OCI-LY7 (cell line): ENCODE data around the gene ZBTB47. TPM values are rescaled to one million over a fixed set of nuclear protein-coding genes. Genes with fewer than 3 reads are reported as not detected.

Experiments used
- BruUV-seq: library from RNA; stranded (reverse); fragments of 400-500 nt; replicated peaks from 2 replicates; lab custom pipeline; 2021; lab: Mats Ljungman, UMichigan
- CTCF ChIA-PET: fragments of 300-600 bp; sonication (Branson Sonifier 250); formaldehyde crosslinking; loops from one replicate; lab custom pipeline; 2022; ENCODE audit warnings: antibody characterized with exemption; ENCODE audit not compliant: unreplicated experiment; lab: Charles Lee
- POLR2A ChIA-PET: fragments of 300-600 bp; sonication (Branson Sonifier 250); formaldehyde crosslinking; loops from one replicate; lab custom pipeline; 2022; ENCODE audit warnings: antibody characterized with exemption; lab: Charles Lee
- DNase-seq: peaks from one replicate; pipeline ENCODE4 v3.0.0-alpha.2; 2015; ENCODE audit warnings: low spot score
- H2AFZ ChIP-seq: fragments of 200-600 bp; sonication (generic), shearing (Covaris generic); 2 replicates; pipeline ENCODE4 v1.6.1; 2014; ENCODE audit warnings: mild to moderate bottlenecking, antibody characterized with exemption, low read length, moderate library complexity
- H3K27ac ChIP-seq: fragments of 200-600 bp; sonication (generic); 2 replicates; pipeline ENCODE4 v1.5.1; 2014; ENCODE audit warnings: mixed run types, low read depth, mild to moderate bottlenecking, moderate library complexity, low read length, inconsistent platforms; ENCODE audit not compliant: poor library complexity, severe bottlenecking
- H3K36me3 ChIP-seq: fragments of 200-600 bp; sonication (generic); 2 replicates; pipeline ENCODE4 v1.6.1; 2014; ENCODE audit warnings: mild to moderate bottlenecking, antibody characterized with exemption, low read length, moderate library complexity, mixed read lengths; ENCODE audit not compliant: insufficient read depth
- H3K4me1 ChIP-seq: fragments of 200-600 bp; sonication (generic); 2 replicates; pipeline ENCODE4 v1.5.1; 2014; ENCODE audit warnings: mild to moderate bottlenecking, low read length; ENCODE audit not compliant: insufficient read depth, poor library complexity, severe bottlenecking
- H3K4me2 ChIP-seq: fragments of 200-600 bp; sonication (generic); 2 replicates; pipeline ENCODE4 v1.6.1; 2014; ENCODE audit warnings: mild to moderate bottlenecking, low read length
- H3K4me3 ChIP-seq: fragments of 200-600 bp; sonication (generic); 2 replicates; pipeline ENCODE4 v1.5.1; 2014; ENCODE audit warnings: mild to moderate bottlenecking, low read depth, low read length; ENCODE audit not compliant: poor library complexity, severe bottlenecking
- H3K79me2 ChIP-seq: fragments of 200-600 bp; sonication (generic); 2 replicates; pipeline ENCODE4 v1.6.1; 2016; ENCODE audit warnings: low read depth, mild to moderate bottlenecking, low read length, moderate library complexity, mixed read lengths; ENCODE audit not compliant: insufficient read depth
- H3K9me2 ChIP-seq: fragments of 200-600 bp; sonication (generic); 2 replicates; pipeline ENCODE4 v1.6.1; 2016; ENCODE audit warnings: mild to moderate bottlenecking, low read length, mixed read lengths; ENCODE audit not compliant: insufficient read depth
- H3K9me3 ChIP-seq: fragments of 200-600 bp; sonication (generic); 2 replicates; pipeline ENCODE4 v1.6.1; 2014; ENCODE audit warnings: mild to moderate bottlenecking, mixed run types, low read length, mixed read lengths
- H4K20me1 ChIP-seq: fragments of 200-600 bp; sonication (generic); 2 replicates; pipeline ENCODE4 v1.6.1; 2014; ENCODE audit warnings: mild to moderate bottlenecking, antibody characterized with exemption, low read length, moderate library complexity, mixed read lengths; ENCODE audit not compliant: insufficient read depth
- CTCF ChIP-seq: fragments of 200-600 bp; sonication (generic); conservative IDR thresholded peaks from 2 replicates; pipeline ENCODE4 v1.5.1; 2014; ENCODE audit warnings: mild to moderate bottlenecking, antibody characterized with exemption, low read length, moderate library complexity, mixed read lengths
- EZH2phosphoT487 ChIP-seq: fragments of 200-600 bp; sonication (generic); IDR thresholded peaks from 2 replicates; pipeline ENCODE4 v1.6.1; 2018; ENCODE audit warnings: low read depth, borderline replicate concordance, mild to moderate bottlenecking, mixed run types, antibody characterized with exemption, low read length, moderate library complexity, mixed read lengths
- intact Hi-C: fragments of 100-400 bp; cut with micrococcal nuclease; formaldehyde crosslinking; loops from one replicate; pipeline ENCODE4 v1.10.0; 2022; ENCODE audit not compliant: unreplicated experiment
- total RNA-seq, 2 experiments: library from RNA; depleted of rRNA in 1 of 2; stranded (reverse); fragments of >200 nt in 1 of 2; shearing (Covaris generic) in 1 of 2; gene quantifications; 2 replicates each; pipeline ENCODE4 v1.2.3, GENCODE V29; 2014 to 2022

Gene ZBTB47
- total RNA-seq, 2 experiments from 2014 or later = 0.09 TPM; not detected in 1

GRCh38 chr3:42702066-42702951 lies 48.8 kb downstream of the ZBTB47 start, which contains the start of gene HHATL:
Gene HHATL, minus strand, starts transcription at chr3:42702798. Its CDS starts 1,972 bp downstream, at chr3:42700826.
- CTCF ChIA-PET = no interaction called here

GRCh38 chr3:42702982-42703694 lies 49.6 kb downstream of the ZBTB47 start:
- Histone ChIP-seq H3K4me1 (no peaks in the 10 kb centered on the region), H3K4me2 (no peak overlapping the region), H3K4me3 (no peak overlapping the region), H3K36me3 (no peaks in the 10 kb centered on the region), H3K27ac (no peak overlapping the region), H2AFZ (no peak overlapping the region), H3K9me2 (no peaks in the 10 kb centered on the region), H4K20me1 (no peaks in the 10 kb centered on the region), H3K79me2 (no peaks in the 10 kb centered on the region), H3K9me3 (no peaks in the 10 kb centered on the region)
- intact Hi-C loops = no loop called here
- ChIA-PET POLR2A (interaction anchor here (0.6 kb wide), 1 partner anchor 93 kb away, joined by 4 read pairs; no protein-coding TSS in a partner anchor), CTCF (no interaction called here)
- TF ChIP-seq CTCF (no peak), EZH2phosphoT487 (no peak)
- BruUV-seq = no TSS peak
- DNase-seq = no peak

More at GRCh38 chr3:42702066-42702951, 48.8 kb downstream of the ZBTB47 start, which contains the start of gene HHATL:
- intact Hi-C loops = no loop called here
- H4K20me1 ChIP-seq = no peaks in the 10 kb centered on the region
- no peaks in the 10 kb centered on the region for H3K79me2 ChIP-seq
- no peak within 1 kb of the TSS for H3K4me2 ChIP-seq
- no TSS peak for BruUV-seq
- no peaks in the 10 kb centered on the region for H3K4me1 ChIP-seq
- DNase-seq = no peak
- H3K9me2 ChIP-seq = no peaks in the 10 kb centered on the region
- H3K4me3 ChIP-seq = no peak within 1 kb of the TSS
- no peaks in the 10 kb centered on the region for H3K9me3 ChIP-seq
- no peaks in the 10 kb centered on the region for H3K36me3 ChIP-seq
- no peak within 1 kb of the TSS for H2AFZ ChIP-seq
- POLR2A ChIA-PET = interaction anchor here (0.6 kb wide), 1 partner anchor 94 kb away, joined by 4 read pairs; no protein-coding TSS in a partner anchor
- TF ChIP-seq CTCF (no peak), EZH2phosphoT487 (no peak)
- H3K27ac ChIP-seq = no peak within 1 kb of the TSS
